Measurements from ENCODE around the gene CHCHD6.

CHCHD6 gene

DNA sequence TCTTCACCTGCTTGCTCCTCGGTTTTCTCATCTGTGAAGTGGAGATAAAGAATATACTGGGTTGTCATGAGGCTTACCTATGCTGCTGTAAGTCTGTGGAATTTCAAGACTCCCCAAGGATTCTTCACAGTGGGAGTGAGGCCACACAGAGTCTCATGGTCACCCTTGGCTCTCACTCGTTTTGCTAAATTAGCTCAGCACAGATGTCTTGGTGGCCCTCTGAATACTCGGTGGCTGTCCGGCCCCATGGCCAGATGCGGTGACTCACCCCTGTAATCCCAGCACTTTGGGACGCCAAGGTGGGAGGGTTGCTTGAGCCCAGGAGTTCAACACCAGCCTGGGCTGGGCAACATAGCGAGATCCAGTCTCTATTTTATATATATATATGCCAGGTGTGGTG, 5.0 kb upstream of the CHCHD6 start:
- no peak overlapping the region for H3K4me3 ChIP-seq (ENCODE audit: low read length)
- no peaks in the 10 kb centered on the region for H3K27me3 ChIP-seq (ENCODE audit: insufficient read depth, low read length)
- H2AFZ ChIP-seq (ENCODE audit: low read depth, low read length) = no peak overlapping the region
- no peaks in the 10 kb centered on the region for H3K36me3 ChIP-seq (ENCODE audit: insufficient read depth, low read length)
- H3K4me1 ChIP-seq (ENCODE audit: insufficient read depth, low read length) = no peaks in the 10 kb centered on the region
- H3K9me3 ChIP-seq (ENCODE audit: low read length) = no peaks in the 10 kb centered on the region

DNA sequence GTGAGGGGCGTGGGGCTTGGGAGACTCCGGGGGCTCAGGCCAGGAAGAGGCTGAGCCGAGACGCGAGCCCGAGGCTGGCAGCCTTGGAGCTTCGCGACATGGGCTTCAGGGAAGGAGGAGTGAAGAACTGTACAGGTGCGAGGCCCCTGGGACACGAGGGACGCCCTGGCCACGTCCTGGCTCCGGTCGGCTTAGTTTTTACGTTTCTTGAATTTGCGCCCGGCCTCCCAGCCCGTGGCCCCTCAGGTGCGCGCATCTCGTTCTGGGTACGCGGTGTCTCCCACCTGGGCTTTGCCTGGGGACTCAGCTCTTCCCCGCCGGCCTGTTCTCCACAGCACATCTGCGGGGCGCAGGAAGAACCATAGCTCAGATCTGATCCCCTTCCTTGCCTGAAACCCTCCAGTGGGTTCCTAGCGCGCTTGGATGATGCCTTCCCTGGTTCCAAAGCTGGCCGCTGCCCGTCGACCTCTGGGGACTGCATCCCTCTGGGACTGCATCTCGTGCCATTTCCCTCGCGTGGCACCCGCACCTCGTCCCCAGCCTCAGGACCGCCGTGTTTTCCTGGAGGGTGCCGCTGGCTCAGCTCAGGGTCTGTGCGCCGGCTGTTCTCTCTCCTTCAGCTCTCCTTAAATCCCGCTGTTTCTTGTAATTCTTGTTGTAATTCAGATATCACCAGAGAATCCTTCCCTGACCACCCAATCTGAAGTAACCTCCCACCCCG, 614 bp downstream of the CHCHD6 start:
- Histone ChIP-seq H3K27me3 (ENCODE audit: insufficient read depth, low read length) (no peaks in the 10 kb centered on the region), H3K4me1 (ENCODE audit: insufficient read depth, low read length) (peaks cover 6% of the 10 kb centered on the region), H3K4me3 (ENCODE audit: low read length) (peak overlapping the region; percentile 75), H2AFZ (ENCODE audit: low read depth, low read length) (peak overlapping the region; percentile 33), H3K9me3 (ENCODE audit: low read length) (no peaks in the 10 kb centered on the region), H3K36me3 (ENCODE audit: insufficient read depth, low read length) (no peaks in the 10 kb centered on the region)

- Histone ChIP-seq H3K9me3 (ENCODE audit: low read length) (no peaks in the 10 kb centered on the region), H3K4me1 (ENCODE audit: insufficient read depth, low read length) (peaks cover 6% of the 10 kb centered on the region), H2AFZ (ENCODE audit: low read depth, low read length) (no peak overlapping the region), H3K36me3 (ENCODE audit: insufficient read depth, low read length) (no peaks in the 10 kb centered on the region), H3K27me3 (ENCODE audit: insufficient read depth, low read length) (no peaks in the 10 kb centered on the region), H3K4me3 (ENCODE audit: low read length) (no peak overlapping the region)
Observed at GRCh38 chr3:126706631-126707030, 2.6 kb downstream of the CHCHD6 start.

DNA sequence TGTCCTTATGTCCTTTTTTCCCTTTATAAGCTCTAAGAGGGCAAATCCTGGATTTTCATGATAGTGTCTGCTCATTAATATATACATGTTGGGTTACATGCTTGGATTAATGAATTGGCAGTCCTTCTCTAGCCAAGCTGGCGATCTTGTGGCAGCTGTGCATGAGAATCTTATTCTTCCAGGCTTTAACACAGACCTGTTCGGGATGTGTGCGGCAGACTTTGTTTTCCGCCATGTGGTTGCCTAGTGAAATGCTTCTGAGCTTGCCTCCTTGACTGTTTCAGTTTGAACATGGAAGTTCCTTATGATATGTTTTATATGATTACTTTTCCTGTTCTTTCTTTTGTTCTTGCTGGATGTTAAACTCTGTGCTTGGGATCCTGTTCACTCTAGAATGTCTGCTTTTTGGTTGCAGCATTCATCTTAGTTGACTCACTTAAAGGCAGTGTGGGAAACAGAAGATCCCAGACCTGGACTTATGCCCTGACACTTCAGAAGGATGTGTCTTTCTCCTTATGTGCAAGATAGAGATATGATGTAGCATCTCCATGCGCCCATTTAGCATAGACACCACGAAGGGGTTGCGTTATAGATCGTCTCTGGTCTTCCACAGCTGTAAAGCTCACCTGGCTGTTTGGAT, 7.2 kb downstream of the CHCHD6 start:
- Histone ChIP-seq H3K27me3 (ENCODE audit: insufficient read depth, low read length) (no peaks in the 10 kb centered on the region), H3K4me1 (ENCODE audit: insufficient read depth, low read length) (no peaks in the 10 kb centered on the region), H3K36me3 (ENCODE audit: insufficient read depth, low read length) (no peaks in the 10 kb centered on the region), H3K4me3 (ENCODE audit: low read length) (no peak overlapping the region), H3K9me3 (ENCODE audit: low read length) (no peaks in the 10 kb centered on the region), H2AFZ (ENCODE audit: low read depth, low read length) (no peak overlapping the region)

DNA sequence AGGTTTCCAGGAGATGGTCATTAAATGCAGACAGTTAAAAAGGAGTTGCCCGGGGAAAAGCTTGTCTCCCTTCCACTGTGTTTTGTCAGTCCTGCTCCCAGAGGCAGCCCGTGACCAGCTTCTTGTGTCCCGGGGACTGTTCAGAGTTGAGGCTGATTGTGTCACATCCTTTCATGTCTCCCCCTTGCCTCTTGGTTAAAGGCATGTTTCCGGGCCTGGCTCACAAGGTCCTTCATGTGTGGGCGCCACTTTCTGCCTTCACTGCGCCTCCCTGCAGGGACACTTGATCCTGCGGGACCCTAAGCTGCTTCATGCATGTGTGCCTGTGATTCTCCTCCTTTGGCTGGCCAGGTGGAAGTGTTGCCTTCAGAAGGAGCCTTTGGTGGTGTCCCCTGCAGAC, 9.2 kb downstream of the CHCHD6 start:
- H3K4me3 ChIP-seq (ENCODE audit: low read length) = no peak overlapping the region
- no peaks in the 10 kb centered on the region for H3K36me3 ChIP-seq (ENCODE audit: insufficient read depth, low read length)
- H3K9me3 ChIP-seq (ENCODE audit: low read length) = no peaks in the 10 kb centered on the region
- no peaks in the 10 kb centered on the region for H3K4me1 ChIP-seq (ENCODE audit: insufficient read depth, low read length)
- H3K27me3 ChIP-seq (ENCODE audit: insufficient read depth, low read length) = no peaks in the 10 kb centered on the region
- H2AFZ ChIP-seq (ENCODE audit: low read depth, low read length) = no peak overlapping the region

GRCh38 chr3:126714276-126714900, 10.3 kb downstream of the CHCHD6 start:
- Histone ChIP-seq H3K9me3 (ENCODE audit: low read length) (no peaks in the 10 kb centered on the region), H3K27me3 (ENCODE audit: insufficient read depth, low read length) (no peaks in the 10 kb centered on the region), H3K36me3 (ENCODE audit: insufficient read depth, low read length) (no peaks in the 10 kb centered on the region), H3K4me3 (ENCODE audit: low read length) (no peak overlapping the region), H2AFZ (ENCODE audit: low read depth, low read length) (no peak overlapping the region), H3K4me1 (ENCODE audit: insufficient read depth, low read length) (no peaks in the 10 kb centered on the region)

DNA sequence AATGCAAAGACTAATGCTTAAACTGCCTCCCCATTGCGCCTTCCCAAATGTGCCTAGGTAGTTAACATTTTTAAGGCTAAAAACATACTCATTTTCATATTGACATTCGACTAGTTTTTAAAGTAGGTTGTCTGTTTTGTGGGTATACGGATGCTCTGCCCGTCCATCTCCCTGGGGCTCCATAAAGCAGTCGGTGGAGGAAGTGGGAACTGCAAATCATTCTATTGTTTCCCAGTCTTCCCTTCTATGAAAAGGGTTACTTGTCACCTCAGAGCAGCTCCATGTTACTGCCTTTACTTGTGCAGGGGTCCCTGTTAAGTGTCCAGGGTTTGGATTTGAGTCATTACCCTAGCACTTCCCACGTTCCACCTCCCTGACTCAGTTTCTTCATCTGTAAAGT, 10.9 kb downstream of the CHCHD6 start:
- no peaks in the 10 kb centered on the region for H3K4me1 ChIP-seq (ENCODE audit: insufficient read depth, low read length)
- H3K27me3 ChIP-seq (ENCODE audit: insufficient read depth, low read length) = no peaks in the 10 kb centered on the region
- no peaks in the 10 kb centered on the region for H3K36me3 ChIP-seq (ENCODE audit: insufficient read depth, low read length)
- no peaks in the 10 kb centered on the region for H3K9me3 ChIP-seq (ENCODE audit: low read length)
- H2AFZ ChIP-seq (ENCODE audit: low read depth, low read length) = no peak overlapping the region
- H3K4me3 ChIP-seq (ENCODE audit: low read length) = no peak overlapping the region

- Histone ChIP-seq H3K27me3 (ENCODE audit: insufficient read depth, low read length) (no peaks in the 10 kb centered on the region), H3K9me3 (ENCODE audit: low read length) (no peaks in the 10 kb centered on the region), H3K4me3 (ENCODE audit: low read length) (no peak overlapping the region), H3K4me1 (ENCODE audit: insufficient read depth, low read length) (no peaks in the 10 kb centered on the region), H3K36me3 (ENCODE audit: insufficient read depth, low read length) (no peaks in the 10 kb centered on the region), H2AFZ (ENCODE audit: low read depth, low read length) (no peak overlapping the region)
Observed at GRCh38 chr3:126715432-126715831, 11.4 kb downstream of the CHCHD6 start.

GRCh38 chr3:126716057-126716456, 12.0 kb downstream of the CHCHD6 start:
- no peaks in the 10 kb centered on the region for H3K27me3 ChIP-seq (ENCODE audit: insufficient read depth, low read length)
- H3K4me3 ChIP-seq (ENCODE audit: low read length) = no peak overlapping the region
- H2AFZ ChIP-seq (ENCODE audit: low read depth, low read length) = no peak overlapping the region
- H3K9me3 ChIP-seq (ENCODE audit: low read length) = no peaks in the 10 kb centered on the region
- no peaks in the 10 kb centered on the region for H3K36me3 ChIP-seq (ENCODE audit: insufficient read depth, low read length)
- H3K4me1 ChIP-seq (ENCODE audit: insufficient read depth, low read length) = no peaks in the 10 kb centered on the region

- no peaks in the 10 kb centered on the region for H3K9me3 ChIP-seq (ENCODE audit: low read length)
- no peak overlapping the region for H3K4me3 ChIP-seq (ENCODE audit: low read length)
- H3K27me3 ChIP-seq (ENCODE audit: insufficient read depth, low read length) = no peaks in the 10 kb centered on the region
- H2AFZ ChIP-seq (ENCODE audit: low read depth, low read length) = no peak overlapping the region
- no peaks in the 10 kb centered on the region for H3K36me3 ChIP-seq (ENCODE audit: insufficient read depth, low read length)
- H3K4me1 ChIP-seq (ENCODE audit: insufficient read depth, low read length) = no peaks in the 10 kb centered on the region
Observed at GRCh38 chr3:126718561-126719445, 14.8 kb downstream of the CHCHD6 start.

GRCh38 chr3:126720596-126720995, 16.6 kb downstream of the CHCHD6 start:
- no peaks in the 10 kb centered on the region for H3K36me3 ChIP-seq (ENCODE audit: insufficient read depth, low read length)
- no peaks in the 10 kb centered on the region for H3K4me1 ChIP-seq (ENCODE audit: insufficient read depth, low read length)
- no peak overlapping the region for H3K4me3 ChIP-seq (ENCODE audit: low read length)
- H2AFZ ChIP-seq (ENCODE audit: low read depth, low read length) = no peak overlapping the region
- no peaks in the 10 kb centered on the region for H3K27me3 ChIP-seq (ENCODE audit: insufficient read depth, low read length)
- peaks cover 5% of the 10 kb centered on the region for H3K9me3 ChIP-seq (ENCODE audit: low read length)

GRCh38 chr3:126721246-126721645, 17.2 kb downstream of the CHCHD6 start:
- Histone ChIP-seq H2AFZ (ENCODE audit: low read depth, low read length) (no peak overlapping the region), H3K27me3 (ENCODE audit: insufficient read depth, low read length) (no peaks in the 10 kb centered on the region), H3K9me3 (ENCODE audit: low read length) (peaks cover 6% of the 10 kb centered on the region), H3K4me3 (ENCODE audit: low read length) (no peak overlapping the region), H3K36me3 (ENCODE audit: insufficient read depth, low read length) (no peaks in the 10 kb centered on the region), H3K4me1 (ENCODE audit: insufficient read depth, low read length) (no peaks in the 10 kb centered on the region)

- peaks cover 4% of the 10 kb centered on the region for H3K36me3 ChIP-seq (ENCODE audit: insufficient read depth, low read length)
- H3K27me3 ChIP-seq (ENCODE audit: insufficient read depth, low read length) = no peaks in the 10 kb centered on the region
- H2AFZ ChIP-seq (ENCODE audit: low read depth, low read length) = no peak overlapping the region
- H3K4me3 ChIP-seq (ENCODE audit: low read length) = no peak overlapping the region
- no peaks in the 10 kb centered on the region for H3K4me1 ChIP-seq (ENCODE audit: insufficient read depth, low read length)
- H3K9me3 ChIP-seq (ENCODE audit: low read length) = peaks cover 6% of the 10 kb centered on the region
Observed at GRCh38 chr3:126723237-126723636, 19.2 kb downstream of the CHCHD6 start.

Measured in neuron (in vitro differentiated cells).